ENCODE results near the gene C6orf120.

The C6orf120 gene

GRCh38 chr6:169666441-169666840, 35.5 kb upstream of the C6orf120 start:
- H3K4me3 ChIP-seq (ENCODE audit: low read length), result no peak overlapping the region
- TF ChIP-seq CTCF (IDR thresholded peaks at IDR 0.05; ENCODE audit: insufficient read depth, low read depth, low read length, missing control alignments), result no peak
- DNase-seq (ENCODE audit: low read depth), result no peak

- no peak overlapping the region for H3K4me3 ChIP-seq (ENCODE audit: low read length)
- TF ChIP-seq CTCF (IDR thresholded peaks at IDR 0.05; ENCODE audit: insufficient read depth, low read depth, low read length, missing control alignments), result no peak
- no peak for DNase-seq (ENCODE audit: low read depth)
Measured at GRCh38 chr6:169667716-169668115, 34.2 kb upstream of the C6orf120 start.

GRCh38 chr6:169668203-169668847, 33.6 kb upstream of the C6orf120 start:
- TF ChIP-seq CTCF (IDR thresholded peaks at IDR 0.05; ENCODE audit: insufficient read depth, low read depth, low read length, missing control alignments), result no peak

GRCh38 chr6:169669147-169669546, 32.8 kb upstream of the C6orf120 start:
- TF ChIP-seq CTCF (IDR thresholded peaks at IDR 0.05; ENCODE audit: insufficient read depth, low read depth, low read length, missing control alignments), result no peak
- no peak overlapping the region for H3K4me3 ChIP-seq (ENCODE audit: low read length)
- peak; percentile 58 for DNase-seq (ENCODE audit: low read depth)

More at GRCh38 chr6:169668203-169668847, 33.6 kb upstream of the C6orf120 start:
- DNase-seq (ENCODE audit: low read depth), result no peak
- H3K4me3 ChIP-seq (ENCODE audit: low read length), result no peak overlapping the region

- no peak for DNase-seq (ENCODE audit: low read depth)
- no peak overlapping the region for H3K4me3 ChIP-seq (ENCODE audit: low read length)
- no peak for TF ChIP-seq CTCF (IDR thresholded peaks at IDR 0.05; ENCODE audit: insufficient read depth, low read depth, low read length, missing control alignments)
Measured at GRCh38 chr6:169669889-169670288, 32.0 kb upstream of the C6orf120 start.

GRCh38 chr6:169671563-169671962, 30.4 kb upstream of the C6orf120 start:
- DNase-seq (ENCODE audit: low read depth), result no peak
- TF ChIP-seq CTCF (IDR thresholded peaks at IDR 0.05; ENCODE audit: insufficient read depth, low read depth, low read length, missing control alignments), result no peak

GRCh38 chr6:169675011-169675410, 26.9 kb upstream of the C6orf120 start:
- no peak for TF ChIP-seq CTCF (IDR thresholded peaks at IDR 0.05; ENCODE audit: insufficient read depth, low read depth, low read length, missing control alignments)
- H3K4me3 ChIP-seq (ENCODE audit: low read length), result no peak overlapping the region
- no peak for DNase-seq (ENCODE audit: low read depth)

More at GRCh38 chr6:169671563-169671962, 30.4 kb upstream of the C6orf120 start:
- no peak overlapping the region for H3K4me3 ChIP-seq (ENCODE audit: low read length)

All from epithelial cell of esophagus (primary cell).